Stomach (tissue), 4 donors: ENCODE results near the gene FRAT1.

ENCODE experiments used
- POLR2A ChIP-seq, 4 donors: fragments of 450-650 bp; IDR thresholded peaks; one replicate each; pipeline ENCODE4 v1.6.1; 2016; ENCODE audit warnings: antibody characterized with exemption in 4 of 4, control low read depth in 2 of 4, mild to moderate bottlenecking in 1 of 4, moderate library complexity in 1 of 4
- POLR2AphosphoS5 ChIP-seq, 3 donors: sonication (generic); formaldehyde crosslinking; IDR thresholded peaks; one replicate each; pipeline ENCODE4 v1.6.1; 2016; ENCODE audit warnings: antibody characterized with exemption in 3 of 3
- TF ChIP-seq, protein P1 (sequence below), 7 experiments: fragments of 450-650 bp in 4 of 7; fragments of 200-600 bp in 3 of 7; sonication (generic) in 3 of 7; IDR thresholded peaks; one replicate each; pipeline ENCODE4 v1.5.1; 2016 to 2019; ENCODE audit warnings: antibody characterized with exemption in 7 of 7, control low read depth in 2 of 7, mild to moderate bottlenecking in 1 of 7

DNA sequence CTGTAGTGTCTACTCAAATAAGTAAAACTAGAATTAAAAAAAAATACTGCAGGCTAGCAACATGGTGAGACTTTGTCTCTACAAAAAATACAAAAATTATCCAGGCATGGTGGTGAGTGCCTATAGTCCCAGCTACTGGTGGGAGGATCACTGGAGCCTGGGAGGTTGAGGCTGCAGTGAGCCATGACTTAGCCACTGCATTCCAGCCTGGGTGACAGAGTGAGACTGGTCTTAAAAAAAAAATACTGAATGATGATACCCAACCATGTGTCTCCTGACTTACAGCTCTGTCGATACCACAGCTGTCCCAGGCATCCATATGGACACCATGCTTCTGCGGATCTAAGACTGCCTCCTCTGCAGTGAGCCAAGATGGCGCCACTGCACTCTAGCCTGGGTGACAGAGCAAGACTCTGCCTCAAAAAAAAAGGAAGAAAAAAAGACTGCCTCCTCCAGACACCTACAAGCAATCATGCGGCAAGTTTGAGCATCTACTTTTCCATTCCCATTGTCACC is 7.9 kb upstream of the FRAT1 start:
- TF ChIP-seq POLR2AphosphoS5 (IDR thresholded peaks at IDR 0.05) = no peak
- TF ChIP-seq, protein P1, sequence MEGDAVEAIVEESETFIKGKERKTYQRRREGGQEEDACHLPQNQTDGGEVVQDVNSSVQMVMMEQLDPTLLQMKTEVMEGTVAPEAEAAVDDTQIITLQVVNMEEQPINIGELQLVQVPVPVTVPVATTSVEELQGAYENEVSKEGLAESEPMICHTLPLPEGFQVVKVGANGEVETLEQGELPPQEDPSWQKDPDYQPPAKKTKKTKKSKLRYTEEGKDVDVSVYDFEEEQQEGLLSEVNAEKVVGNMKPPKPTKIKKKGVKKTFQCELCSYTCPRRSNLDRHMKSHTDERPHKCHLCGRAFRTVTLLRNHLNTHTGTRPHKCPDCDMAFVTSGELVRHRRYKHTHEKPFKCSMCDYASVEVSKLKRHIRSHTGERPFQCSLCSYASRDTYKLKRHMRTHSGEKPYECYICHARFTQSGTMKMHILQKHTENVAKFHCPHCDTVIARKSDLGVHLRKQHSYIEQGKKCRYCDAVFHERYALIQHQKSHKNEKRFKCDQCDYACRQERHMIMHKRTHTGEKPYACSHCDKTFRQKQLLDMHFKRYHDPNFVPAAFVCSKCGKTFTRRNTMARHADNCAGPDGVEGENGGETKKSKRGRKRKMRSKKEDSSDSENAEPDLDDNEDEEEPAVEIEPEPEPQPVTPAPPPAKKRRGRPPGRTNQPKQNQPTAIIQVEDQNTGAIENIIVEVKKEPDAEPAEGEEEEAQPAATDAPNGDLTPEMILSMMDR (IDR thresholded peaks at IDR 0.05) = no peak
- TF ChIP-seq POLR2A (IDR thresholded peaks at IDR 0.05) = no peak
